C1 segment of cervical spinal cord (tissue), 14 donors: ENCODE results near the gene S100A7.

Experiments
- DNase-seq, 14 donors: peaks; one replicate each; lab custom pipeline; 2025; lab: John Stamatoyannopoulos, UW

S100A7 gene

DNA sequence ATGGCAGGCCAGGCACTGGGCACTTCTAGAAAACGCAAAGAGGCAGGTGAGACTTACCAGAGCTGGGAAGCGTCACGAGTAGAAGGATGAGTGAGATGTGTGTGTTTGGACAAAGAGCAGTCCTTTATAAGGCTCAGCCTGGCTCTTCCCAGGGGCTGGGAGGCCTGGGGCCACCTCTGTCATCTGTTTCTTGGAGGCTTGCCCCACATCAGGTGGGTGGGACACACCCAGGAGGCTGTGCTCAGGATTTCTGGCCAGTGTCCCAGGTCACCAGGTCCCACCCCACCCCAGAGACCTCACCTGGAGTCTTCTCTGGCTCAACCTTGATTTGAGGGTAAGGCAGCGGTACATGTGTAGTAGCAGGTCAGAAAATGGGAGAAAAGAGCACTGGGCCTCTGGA lies at the start of gene S100A7:
Gene S100A7, minus strand, starts transcription at position 101 of the 400 bp plus-strand sequence. CDS start 1,638 bp downstream, outside the sequence.
- DNase-seq = no peak

DNA sequence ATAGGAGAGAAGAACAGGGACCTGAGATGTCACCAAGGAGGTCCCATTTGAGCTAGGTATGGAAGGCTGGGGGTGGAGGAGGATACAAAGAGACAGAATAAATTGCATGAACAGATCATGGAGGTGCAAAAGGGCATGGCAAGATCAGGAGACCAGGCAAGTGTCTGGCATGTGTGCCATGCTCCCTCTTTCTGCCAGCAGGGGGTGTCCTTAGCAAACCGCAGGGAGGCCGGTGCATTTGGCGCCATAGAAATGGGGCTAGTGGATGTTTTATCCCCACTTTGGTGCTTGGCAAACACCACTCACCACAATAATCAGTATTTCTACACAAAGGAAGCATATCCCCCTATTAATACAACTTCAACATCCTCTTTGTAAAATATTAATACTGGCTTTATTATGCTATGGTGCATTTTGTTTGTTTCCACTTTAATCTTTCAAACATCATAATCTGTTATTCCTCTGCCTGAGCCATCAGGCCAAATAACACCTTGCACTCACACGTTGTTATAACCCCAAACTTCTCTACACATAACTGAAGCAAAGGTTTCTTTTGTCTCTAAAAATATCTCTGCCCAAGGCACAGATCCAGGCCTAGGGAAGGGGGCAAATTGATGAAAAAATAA lies 49.4 kb upstream of the S100A7 start:
- DNase-seq = peak in 2 of 14 donors; percentile 9 to 10

DNA sequence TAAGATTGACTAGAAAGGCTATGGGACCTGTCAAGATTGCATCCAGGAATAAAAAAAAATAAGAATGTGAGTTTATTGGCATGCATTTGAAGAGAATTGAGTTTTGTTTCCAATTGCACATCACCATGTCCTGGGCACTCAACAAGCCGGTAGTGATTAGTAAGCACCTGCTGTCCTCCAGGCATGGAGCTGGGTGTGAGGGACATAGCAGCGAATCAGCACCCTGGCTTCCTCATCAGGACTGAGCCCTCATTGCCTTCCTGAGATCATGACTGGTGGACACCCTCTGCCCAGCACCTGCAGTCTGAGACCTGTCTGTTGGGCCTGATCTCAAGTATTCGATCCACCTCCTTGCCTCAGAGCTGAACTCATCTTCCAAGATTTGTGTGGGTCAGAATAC lies 48.6 kb upstream of the S100A7 start:
- DNase-seq = no peak

DNA sequence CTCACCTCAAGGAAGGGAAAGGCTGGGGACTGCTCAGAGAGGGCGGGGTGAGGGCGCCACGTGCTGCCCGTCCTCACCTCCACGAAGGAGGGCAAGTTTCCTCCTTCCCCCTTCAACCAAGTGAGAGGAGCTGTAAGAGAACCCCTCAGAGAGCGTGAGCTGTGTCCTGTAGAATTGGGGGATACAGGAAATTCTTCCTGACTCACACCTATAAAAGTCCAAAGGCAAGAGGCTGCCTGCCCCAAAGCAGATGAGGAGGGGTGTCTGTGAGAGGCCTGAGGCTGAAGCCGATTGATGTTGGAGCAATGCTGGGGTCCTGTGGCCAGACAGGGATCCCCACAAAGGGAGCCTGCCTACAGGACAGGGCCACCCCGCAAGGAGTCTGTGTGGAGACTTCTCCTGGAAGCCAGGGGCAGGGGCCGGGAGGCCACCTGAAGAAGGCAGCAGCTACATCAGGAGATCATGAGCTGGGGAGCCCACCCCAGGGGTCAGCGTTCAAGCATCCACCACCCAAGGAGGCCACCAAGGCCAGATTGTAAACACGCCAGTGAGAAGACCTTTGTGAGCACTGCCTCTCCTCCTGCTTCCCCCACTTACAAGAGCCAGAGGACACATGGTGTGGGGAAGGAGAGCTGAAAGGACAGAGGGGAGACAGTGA lies 47.6 kb upstream of the S100A7 start:
- DNase-seq = no peak

- peak in 7 of 14 donors; percentile 10 to 78 (median 21) for DNase-seq
These were observed 46.5 kb upstream of the S100A7 start for GRCh38 chr1:153506831-153507413.

GRCh38 chr1:153506386-153506785 lies 45.9 kb upstream of the S100A7 start:
- DNase-seq = no peak

- DNase-seq = no peak
These were observed 45.1 kb upstream of the S100A7 start for GRCh38 chr1:153505576-153505975.

- DNase-seq = no peak
These were observed 43.3 kb upstream of the S100A7 start for GRCh38 chr1:153503766-153504165.

GRCh38 chr1:153498746-153499145 lies 38.3 kb upstream of the S100A7 start:
- no peak for DNase-seq

DNA sequence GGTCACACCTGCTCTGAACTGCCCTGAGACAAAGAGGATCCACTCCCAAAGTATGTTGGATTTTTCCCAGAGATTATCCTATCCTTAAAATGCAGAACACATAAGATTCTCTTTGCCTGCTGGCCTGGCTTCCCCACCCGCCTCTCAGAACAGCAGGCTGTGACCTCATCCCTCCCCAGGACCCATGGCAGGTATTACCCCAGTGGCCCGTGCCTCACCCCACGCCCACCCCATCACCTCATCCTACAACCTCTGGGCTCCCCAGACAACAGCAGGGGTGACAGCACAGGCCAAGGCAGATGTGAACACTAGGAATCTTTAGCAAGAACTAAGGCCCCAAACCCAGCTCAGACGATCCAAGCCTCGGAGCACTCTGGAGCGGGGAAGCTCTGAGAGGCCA lies 35.1 kb upstream of the S100A7 start:
- DNase-seq = no peak

GRCh38 chr1:153494976-153495535 lies 34.6 kb upstream of the S100A7 start:
- peak in 8 of 14 donors; percentile 3 to 59 (median 34) for DNase-seq

DNA sequence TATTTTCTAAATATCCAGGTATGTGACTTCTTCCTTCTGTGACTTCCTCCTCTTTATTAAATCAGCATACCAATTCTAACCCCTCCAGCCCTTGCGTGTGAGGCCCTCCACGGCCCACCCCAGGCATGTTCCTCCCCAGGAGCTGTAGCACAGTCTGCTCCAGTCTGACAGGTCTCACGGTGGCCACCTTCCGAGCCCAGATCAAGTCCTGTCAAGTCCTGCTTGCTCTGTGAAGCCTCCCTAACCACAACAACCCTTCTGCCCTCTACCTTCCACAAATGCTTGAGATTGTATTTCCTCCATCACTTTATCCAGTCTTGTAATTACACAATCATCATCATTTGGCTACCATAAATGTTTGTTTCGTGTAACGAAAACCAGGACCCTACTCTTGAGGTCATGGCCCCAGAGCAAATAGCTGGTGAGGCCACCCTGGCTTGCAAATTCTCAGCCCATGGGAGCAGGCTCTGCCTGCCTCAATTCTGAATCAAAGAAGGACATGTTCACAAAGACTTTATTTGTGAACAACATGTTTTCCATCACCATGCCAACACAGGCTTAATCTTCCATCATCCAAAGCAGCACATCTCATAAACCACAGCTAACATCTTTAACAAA lies 33.0 kb upstream of the S100A7 start:
- DNase-seq = no peak

- DNase-seq = peak in 3 of 14 donors; percentile 30 to 61 (median 53)
These were observed 30.0 kb upstream of the S100A7 start for GRCh38 chr1:153490272-153491051.

- no peak for DNase-seq
These were observed 28.3 kb upstream of the S100A7 start for GRCh38 chr1:153488731-153489130.

GRCh38 chr1:153487707-153488106 lies 27.3 kb upstream of the S100A7 start:
- DNase-seq = no peak

GRCh38 chr1:153485863-153486262 lies 25.4 kb upstream of the S100A7 start:
- no peak for DNase-seq

DNA sequence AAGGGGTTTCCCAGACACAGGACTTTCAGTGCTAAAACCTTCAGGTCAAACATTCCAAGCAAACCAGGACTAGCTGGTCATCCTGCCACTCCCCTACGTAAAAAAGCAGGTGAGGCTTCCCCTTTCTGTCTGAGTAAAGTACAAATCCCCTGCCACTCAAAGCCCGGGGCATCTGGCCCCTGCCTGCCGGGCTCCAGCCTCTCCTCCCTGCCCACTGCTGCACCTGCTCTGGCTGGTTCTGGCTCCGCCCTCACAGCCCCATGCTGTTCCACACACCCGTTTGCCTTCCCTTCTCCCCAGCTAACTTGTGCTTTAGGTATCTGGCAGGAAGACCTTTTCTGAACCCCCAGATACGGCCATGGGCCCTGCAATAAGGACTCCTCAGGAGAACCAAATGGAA lies 23.3 kb upstream of the S100A7 start:
- no peak for DNase-seq

GRCh38 chr1:153481124-153481523 lies 20.7 kb upstream of the S100A7 start:
- DNase-seq = no peak

GRCh38 chr1:153478692-153479618 lies 18.5 kb upstream of the S100A7 start:
- DNase-seq = no peak

GRCh38 chr1:153478047-153478691 lies 17.7 kb upstream of the S100A7 start:
- DNase-seq = no peak
